ENCODE measurements around the gene EIF3K.

DNA sequence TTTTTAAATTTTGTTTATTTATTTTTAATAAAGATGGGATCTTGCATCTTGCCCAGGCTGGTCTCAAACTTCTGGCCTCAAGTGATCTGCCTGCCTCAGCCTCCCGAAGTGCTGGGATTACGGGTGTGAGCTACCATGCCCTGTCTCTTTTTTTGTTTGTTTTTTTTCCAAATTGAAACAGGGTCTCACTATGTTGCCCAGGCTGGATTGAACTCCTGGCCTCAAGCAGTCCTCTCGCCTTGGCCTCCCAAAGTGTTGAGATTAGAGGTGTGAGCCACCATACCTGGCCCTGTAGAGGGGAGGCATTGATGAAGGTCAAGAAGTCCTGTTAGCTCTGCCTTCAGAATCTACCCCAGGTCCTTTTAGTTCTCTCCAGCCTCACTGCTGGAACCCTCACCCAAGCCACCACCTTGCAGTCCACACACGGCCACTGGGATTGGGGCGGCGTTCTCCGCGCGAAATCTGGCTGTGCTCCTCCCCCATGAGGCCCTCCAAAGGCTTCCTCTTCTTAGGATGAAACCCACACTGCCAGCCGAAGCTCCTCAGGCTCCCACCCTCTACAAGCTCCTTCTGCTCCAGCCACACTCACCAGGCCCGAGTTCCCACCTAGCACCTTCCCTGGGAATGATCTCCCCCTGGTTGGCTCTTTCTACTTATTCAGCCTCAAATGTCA lies 63.3 kb downstream of the EIF3K start:
- TF ChIP-seq, protein P1, sequence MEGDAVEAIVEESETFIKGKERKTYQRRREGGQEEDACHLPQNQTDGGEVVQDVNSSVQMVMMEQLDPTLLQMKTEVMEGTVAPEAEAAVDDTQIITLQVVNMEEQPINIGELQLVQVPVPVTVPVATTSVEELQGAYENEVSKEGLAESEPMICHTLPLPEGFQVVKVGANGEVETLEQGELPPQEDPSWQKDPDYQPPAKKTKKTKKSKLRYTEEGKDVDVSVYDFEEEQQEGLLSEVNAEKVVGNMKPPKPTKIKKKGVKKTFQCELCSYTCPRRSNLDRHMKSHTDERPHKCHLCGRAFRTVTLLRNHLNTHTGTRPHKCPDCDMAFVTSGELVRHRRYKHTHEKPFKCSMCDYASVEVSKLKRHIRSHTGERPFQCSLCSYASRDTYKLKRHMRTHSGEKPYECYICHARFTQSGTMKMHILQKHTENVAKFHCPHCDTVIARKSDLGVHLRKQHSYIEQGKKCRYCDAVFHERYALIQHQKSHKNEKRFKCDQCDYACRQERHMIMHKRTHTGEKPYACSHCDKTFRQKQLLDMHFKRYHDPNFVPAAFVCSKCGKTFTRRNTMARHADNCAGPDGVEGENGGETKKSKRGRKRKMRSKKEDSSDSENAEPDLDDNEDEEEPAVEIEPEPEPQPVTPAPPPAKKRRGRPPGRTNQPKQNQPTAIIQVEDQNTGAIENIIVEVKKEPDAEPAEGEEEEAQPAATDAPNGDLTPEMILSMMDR (IDR thresholded peaks at IDR 0.05; ENCODE audit: low read length): no peak
- TF ChIP-seq EZH2phosphoT487 (IDR thresholded peaks at IDR 0.05; ENCODE audit: low read length): no peak
- no peak for TF ChIP-seq EZH2 (optimal IDR thresholded peaks at IDR 0.05; ENCODE audit: low read depth, low read length)
